Keratinocyte (primary cell): ENCODE results near the gene SUN5. TPM values are rescaled to one million over a fixed set of nuclear protein-coding genes. Genes with fewer than 3 reads are reported as not detected.

Source experiments
- DNase-seq: peaks from one replicate; pipeline ENCODE4 v3.0.0-alpha.2; 2011; ENCODE audit warnings: low read depth, missing footprints, low spot score
- FAIRE-seq: peaks from 2 replicates; lab custom pipeline; 2011; peaks lifted over from hg19 to GRCh38; lab: Jason Lieb, UNC
- H2AFZ ChIP-seq: 2 replicates; pipeline ENCODE4 v1.6.0; 2012; ENCODE audit warnings: low read length, control low read depth, inconsistent platforms; ENCODE audit not compliant: control insufficient read depth
- H3K27ac ChIP-seq: 2 replicates; pipeline ENCODE4 v1.5.1; 2011; ENCODE audit warnings: low read length; ENCODE audit not compliant: control insufficient read depth, insufficient read depth
- H3K27me3 ChIP-seq: 3 replicates; pipeline ENCODE4 v1.6.0; 2011; ENCODE audit warnings: low read length; ENCODE audit not compliant: control insufficient read depth, insufficient read depth; ENCODE audit errors: extremely low read depth
- H3K36me3 ChIP-seq, 2 experiments: 2 replicates in 1 of 2; 3 replicates in 1 of 2; pipeline ENCODE4 v1.5.1; 2011; ENCODE audit warnings: low read length in 2 of 2, mild to moderate bottlenecking in 1 of 2; ENCODE audit not compliant: control insufficient read depth in 2 of 2, insufficient read depth in 2 of 2; ENCODE audit errors: extremely low read depth in 1 of 2
- H3K4me1 ChIP-seq: 3 replicates; pipeline ENCODE4 v1.5.1; 2011; ENCODE audit warnings: low read length; ENCODE audit not compliant: control insufficient read depth, insufficient read depth; ENCODE audit errors: extremely low read depth
- H3K4me2 ChIP-seq: 3 replicates; pipeline ENCODE4 v1.6.0; 2011; ENCODE audit warnings: low read depth, low read length; ENCODE audit not compliant: control insufficient read depth, insufficient read depth; ENCODE audit errors: extremely low read depth
- H3K4me3 ChIP-seq, 3 experiments: fragments of 200-600 bp in 1 of 3; sonication (generic) in 1 of 3; 2 replicates in 2 of 3; 3 replicates in 1 of 3; pipeline ENCODE4 v1.5.1; 2011 to 2016; ENCODE audit warnings: low read length in 3 of 3, mild to moderate bottlenecking in 3 of 3, control low read depth in 2 of 3, inconsistent platforms in 1 of 3, low read depth in 1 of 3, mixed read lengths in 1 of 3, mixed run types in 1 of 3, moderate library complexity in 1 of 3; ENCODE audit not compliant: control insufficient read depth in 2 of 3, insufficient read depth in 2 of 3; ENCODE audit errors: extremely low read depth in 1 of 3
- H3K79me2 ChIP-seq: 2 replicates; pipeline ENCODE4 v1.6.0; 2012; ENCODE audit warnings: low read length; ENCODE audit not compliant: control insufficient read depth, insufficient read depth
- H3K9ac ChIP-seq: 3 replicates; pipeline ENCODE4 v1.6.0; 2011; ENCODE audit warnings: low read length; ENCODE audit not compliant: control insufficient read depth, insufficient read depth; ENCODE audit errors: extremely low read depth
- H3K9me1 ChIP-seq: 3 replicates; pipeline ENCODE4 v1.6.0; 2011; ENCODE audit warnings: low read length; ENCODE audit not compliant: control insufficient read depth, insufficient read depth; ENCODE audit errors: extremely low read depth
- H3K9me3 ChIP-seq: 2 replicates; pipeline ENCODE4 v1.5.1; 2012; ENCODE audit warnings: low read depth, low read length; ENCODE audit not compliant: control insufficient read depth
- H4K20me1 ChIP-seq: 3 replicates; pipeline ENCODE4 v1.6.0; 2011; ENCODE audit warnings: low read length; ENCODE audit not compliant: control insufficient read depth, insufficient read depth; ENCODE audit errors: extremely low read depth
- EZH2 ChIP-seq: IDR thresholded peaks from one replicate; pipeline ENCODE4 v1.6.1; 2012; ENCODE audit warnings: inconsistent platforms, mild to moderate bottlenecking, low read length, moderate library complexity
- dilution Hi-C: fragments of 300-500 bp; cut with MboI; formaldehyde crosslinking; loops from one replicate; pipeline ENCODE4 v1.7.0; 2020; ENCODE audit warnings: low sequenced_read_pairs; ENCODE audit not compliant: extremely low pct_ligation_motif_present
- polyA plus RNA-seq, 5 experiments: library from polyadenylated mRNA; depleted of rRNA in 3 of 5; stranded (reverse) in 3 of 5; stranded (forward) in 1 of 5; unstranded in 1 of 5; fragments of >200 nt; gene quantifications; 1 replicate in 1 of 5; 2 replicates in 3 of 5; 3 replicates in 1 of 5; pipeline versions ENCODE4 v1.2.1 to v1.2.3, GENCODE V29; 2011 to 2012; ENCODE audit warnings: missing spikeins in 2 of 5, low read depth in 1 of 5, low replicate concordance in 1 of 5
- TF ChIP-seq, protein P1 (sequence below), 3 experiments: IDR thresholded peaks in 1 of 3; conservative IDR thresholded peaks in 1 of 3; optimal IDR thresholded peaks in 1 of 3; 2 replicates in 2 of 3; 3 replicates in 1 of 3; pipeline versions ENCODE3 to v1.5.1; 2011; ENCODE audit warnings: low read length in 3 of 3, mild to moderate bottlenecking in 3 of 3, moderate library complexity in 2 of 3, control low read depth in 1 of 3, inconsistent platforms in 1 of 3; ENCODE audit not compliant: insufficient read depth in 2 of 3; ENCODE audit errors: extremely low read depth in 1 of 3

SUN5 gene
- polyA plus RNA-seq, 1 donor (not counting 4 experiments of a cell fraction or from before 2014, with no cell fraction given), result not detected

DNA sequence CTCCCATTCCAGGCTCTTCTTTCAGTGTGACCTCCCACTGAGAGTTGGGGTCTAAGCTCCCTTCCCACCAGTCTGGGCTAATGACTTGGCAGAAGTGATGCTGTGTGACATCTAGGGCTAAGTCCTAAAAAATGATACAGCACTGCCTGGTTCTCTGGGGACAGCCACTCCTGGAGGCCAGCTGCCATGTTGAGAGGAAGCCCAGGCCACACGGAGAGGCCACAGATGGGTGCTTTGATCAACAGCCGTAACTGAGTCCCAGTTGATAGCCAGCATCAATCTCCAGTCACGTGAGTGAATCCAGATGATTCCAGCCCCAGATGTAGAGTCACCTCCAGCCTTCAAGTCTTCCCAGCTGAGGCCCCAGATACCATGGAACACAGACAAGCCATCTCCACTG lies 13.8 kb downstream of the SUN5 start:
- H4K20me1 ChIP-seq, result no peaks in the 10 kb centered on the region
- no peak overlapping the region for H3K27ac ChIP-seq
- H3K4me3 ChIP-seq, result no peak overlapping the region
- DNase-seq (no peak), FAIRE-seq (no peak)
- no peaks in the 10 kb centered on the region for H3K27me3 ChIP-seq
- no peaks in the 10 kb centered on the region for H3K4me1 ChIP-seq
- TF ChIP-seq, protein P1, sequence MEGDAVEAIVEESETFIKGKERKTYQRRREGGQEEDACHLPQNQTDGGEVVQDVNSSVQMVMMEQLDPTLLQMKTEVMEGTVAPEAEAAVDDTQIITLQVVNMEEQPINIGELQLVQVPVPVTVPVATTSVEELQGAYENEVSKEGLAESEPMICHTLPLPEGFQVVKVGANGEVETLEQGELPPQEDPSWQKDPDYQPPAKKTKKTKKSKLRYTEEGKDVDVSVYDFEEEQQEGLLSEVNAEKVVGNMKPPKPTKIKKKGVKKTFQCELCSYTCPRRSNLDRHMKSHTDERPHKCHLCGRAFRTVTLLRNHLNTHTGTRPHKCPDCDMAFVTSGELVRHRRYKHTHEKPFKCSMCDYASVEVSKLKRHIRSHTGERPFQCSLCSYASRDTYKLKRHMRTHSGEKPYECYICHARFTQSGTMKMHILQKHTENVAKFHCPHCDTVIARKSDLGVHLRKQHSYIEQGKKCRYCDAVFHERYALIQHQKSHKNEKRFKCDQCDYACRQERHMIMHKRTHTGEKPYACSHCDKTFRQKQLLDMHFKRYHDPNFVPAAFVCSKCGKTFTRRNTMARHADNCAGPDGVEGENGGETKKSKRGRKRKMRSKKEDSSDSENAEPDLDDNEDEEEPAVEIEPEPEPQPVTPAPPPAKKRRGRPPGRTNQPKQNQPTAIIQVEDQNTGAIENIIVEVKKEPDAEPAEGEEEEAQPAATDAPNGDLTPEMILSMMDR (optimal IDR thresholded peaks at IDR 0.05 in 1 of 3, IDR thresholded peaks at IDR 0.05 in 1 of 3, conservative IDR thresholded peaks at IDR 0.05 in 1 of 3; ENCODE audit: extremely low read depth in 1 of 3, insufficient read depth in 2 of 3, low read length in 3 of 3), result no peak
- TF ChIP-seq EZH2, result no peak
- no peaks in the 10 kb centered on the region for H3K9me1 ChIP-seq
- H2AFZ ChIP-seq, result no peak overlapping the region
- H3K9me3 ChIP-seq, result no peaks in the 10 kb centered on the region
- dilution Hi-C loops, result no loop called here
- no peaks in the 10 kb centered on the region for H3K79me2 ChIP-seq
- H3K9ac ChIP-seq, result no peak overlapping the region
- H3K4me2 ChIP-seq, result no peak overlapping the region
- no peaks in the 10 kb centered on the region for H3K36me3 ChIP-seq

DNA sequence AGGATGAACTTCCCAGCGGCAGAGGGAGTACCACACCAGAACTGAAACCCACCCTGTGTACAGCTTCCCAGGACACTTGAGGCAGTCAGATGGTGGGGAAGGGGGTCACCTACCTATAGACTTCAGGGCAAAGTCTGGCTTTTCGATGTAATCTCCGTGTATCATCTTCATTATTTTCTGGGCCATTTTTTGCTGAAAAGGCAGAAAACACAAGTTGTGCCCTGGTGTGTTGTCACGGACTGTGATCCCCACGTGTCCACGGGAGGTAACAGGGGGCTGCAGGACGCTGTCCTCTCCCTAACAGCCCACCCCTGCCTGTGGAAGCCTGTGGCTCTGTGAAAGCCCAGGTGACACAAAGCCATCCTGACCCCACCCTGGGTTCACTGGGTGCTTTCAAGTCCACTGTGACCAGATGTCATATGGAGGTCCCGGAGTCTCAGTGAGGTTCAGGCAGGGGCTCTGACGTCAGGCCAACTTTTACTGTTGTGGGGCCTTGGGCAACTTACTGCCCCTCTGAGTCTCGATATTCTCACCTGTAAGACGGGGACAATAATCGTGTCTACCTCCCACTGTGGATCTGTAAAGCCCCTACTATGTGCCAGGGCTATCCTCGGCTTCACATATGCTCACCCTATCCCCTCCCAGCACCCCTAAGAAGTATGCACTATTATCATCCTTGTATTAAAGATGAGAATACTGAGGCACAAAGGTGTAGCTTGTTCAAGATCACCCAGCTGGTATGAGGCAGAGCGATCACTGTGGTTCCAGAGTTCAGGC lies 14.5 kb downstream of the SUN5 start:
- FAIRE-seq (no peak), DNase-seq (no peak)
- Histone ChIP-seq H2AFZ (no peak overlapping the region), H3K27ac (no peak overlapping the region), H3K79me2 (no peaks in the 10 kb centered on the region), H3K9ac (no peak overlapping the region), H3K4me2 (no peak overlapping the region), H3K27me3 (no peaks in the 10 kb centered on the region), H3K36me3 (no peaks in the 10 kb centered on the region), H3K4me1 (no peaks in the 10 kb centered on the region), H3K9me1 (no peaks in the 10 kb centered on the region), H4K20me1 (no peaks in the 10 kb centered on the region), H3K4me3 (no peak overlapping the region), H3K9me3 (no peaks in the 10 kb centered on the region)
- TF ChIP-seq, protein P1 (optimal IDR thresholded peaks at IDR 0.05 in 1 of 3, IDR thresholded peaks at IDR 0.05 in 1 of 3, conservative IDR thresholded peaks at IDR 0.05 in 1 of 3; ENCODE audit: extremely low read depth in 1 of 3, insufficient read depth in 2 of 3, low read length in 3 of 3), result no peak
- TF ChIP-seq EZH2, result no peak
- dilution Hi-C loops, result no loop called here
